Endothelial cell of umbilical vein (primary cell): Measurements from ENCODE around the gene TMEM217.

Experiments used
- EZH2 ChIP-seq: IDR thresholded peaks from 2 replicates; pipeline ENCODE4 v1.6.1; 2012; ENCODE audit warnings: borderline replicate concordance, low read depth, mild to moderate bottlenecking, moderate library complexity, low read length, inconsistent platforms; ENCODE audit not compliant: severe bottlenecking
- GATA2 ChIP-seq: IDR thresholded peaks from 2 replicates; pipeline ENCODE4 v1.7.0; 2011; ENCODE audit warnings: low read depth, mild to moderate bottlenecking, moderate library complexity, mixed read lengths, low read length; ENCODE audit not compliant: insufficient read length, insufficient read depth
- JUN ChIP-seq: IDR thresholded peaks from 2 replicates; pipeline ENCODE4 v1.6.1; 2011; ENCODE audit warnings: borderline replicate concordance, low read depth; ENCODE audit not compliant: insufficient read length, insufficient read depth
- MAX ChIP-seq: IDR thresholded peaks from 2 replicates; pipeline ENCODE4 v1.6.1; 2011; ENCODE audit not compliant: insufficient read depth, insufficient read length
- MYC ChIP-seq: IDR thresholded peaks from one replicate; pipeline ENCODE4 v1.6.1; 2011; ENCODE audit warnings: mild to moderate bottlenecking, low read depth, low read length
- POLR2A ChIP-seq: IDR thresholded peaks from 2 replicates; pipeline ENCODE4 v1.6.1; 2012; ENCODE audit warnings: low read depth, mild to moderate bottlenecking, control low read depth, low read length
- POLR2AphosphoS5 ChIP-seq: IDR thresholded peaks from 2 replicates; pipeline ENCODE4 v1.6.1; 2012; ENCODE audit warnings: low read depth, mild to moderate bottlenecking, control low read depth, low read length, moderate library complexity; ENCODE audit not compliant: insufficient read depth
- TF ChIP-seq, protein P1 (sequence below), 2 donors: IDR thresholded peaks; 1 replicate in 1 of 2; 2 replicates in 1 of 2; pipeline ENCODE4 v1.5.1; 2011; ENCODE audit warnings: low read length in 2 of 2, mild to moderate bottlenecking in 2 of 2, moderate library complexity in 2 of 2, control low read depth in 1 of 2, inconsistent platforms in 1 of 2, low read depth in 1 of 2; ENCODE audit not compliant: insufficient read depth in 1 of 2; ENCODE audit errors: extremely low read depth in 1 of 2

GRCh38 chr6:37277001-37277409, 19.1 kb upstream of the TMEM217 start:
- TF ChIP-seq, protein P1, sequence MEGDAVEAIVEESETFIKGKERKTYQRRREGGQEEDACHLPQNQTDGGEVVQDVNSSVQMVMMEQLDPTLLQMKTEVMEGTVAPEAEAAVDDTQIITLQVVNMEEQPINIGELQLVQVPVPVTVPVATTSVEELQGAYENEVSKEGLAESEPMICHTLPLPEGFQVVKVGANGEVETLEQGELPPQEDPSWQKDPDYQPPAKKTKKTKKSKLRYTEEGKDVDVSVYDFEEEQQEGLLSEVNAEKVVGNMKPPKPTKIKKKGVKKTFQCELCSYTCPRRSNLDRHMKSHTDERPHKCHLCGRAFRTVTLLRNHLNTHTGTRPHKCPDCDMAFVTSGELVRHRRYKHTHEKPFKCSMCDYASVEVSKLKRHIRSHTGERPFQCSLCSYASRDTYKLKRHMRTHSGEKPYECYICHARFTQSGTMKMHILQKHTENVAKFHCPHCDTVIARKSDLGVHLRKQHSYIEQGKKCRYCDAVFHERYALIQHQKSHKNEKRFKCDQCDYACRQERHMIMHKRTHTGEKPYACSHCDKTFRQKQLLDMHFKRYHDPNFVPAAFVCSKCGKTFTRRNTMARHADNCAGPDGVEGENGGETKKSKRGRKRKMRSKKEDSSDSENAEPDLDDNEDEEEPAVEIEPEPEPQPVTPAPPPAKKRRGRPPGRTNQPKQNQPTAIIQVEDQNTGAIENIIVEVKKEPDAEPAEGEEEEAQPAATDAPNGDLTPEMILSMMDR (IDR thresholded peaks at IDR 0.05; ENCODE audit: extremely low read depth in 1 of 2, insufficient read depth in 1 of 2, low read depth in 1 of 2, low read length in 2 of 2): no peak
- TF ChIP-seq POLR2AphosphoS5 (no peak), POLR2A (no peak), EZH2 (no peak), MYC (no peak), JUN (no peak), MAX (no peak), GATA2 (no peak)
